ENCODE results near the gene CAND1.

Gene CAND1

DNA sequence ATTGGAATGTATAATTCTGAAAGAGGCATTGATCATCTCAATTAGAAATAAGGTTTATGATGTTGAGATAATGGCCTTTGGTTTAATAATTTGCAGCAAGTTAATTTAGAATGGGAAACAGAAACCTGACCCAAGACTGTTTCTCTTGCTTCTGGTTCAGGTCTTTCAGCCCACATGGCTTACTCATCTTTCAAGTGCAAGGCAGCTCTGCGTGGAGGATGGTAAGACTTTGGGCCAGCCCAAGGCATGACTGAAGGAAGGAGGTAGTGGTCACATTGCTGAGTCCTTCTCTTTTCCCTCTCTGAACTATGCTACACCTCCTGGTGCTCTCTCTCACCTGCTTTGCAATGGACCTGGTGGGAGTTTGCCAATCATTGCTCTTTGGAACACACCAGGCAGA, 98.7 kb downstream of the CAND1 start:
- DNase-seq (ENCODE audit: insufficient read length) (no peak), FAIRE-seq (no peak)
- no peak for TF ChIP-seq POLR2A (IDR thresholded peaks at IDR 0.05; ENCODE audit: low read depth, low read length)
- no peak for TF ChIP-seq POLR2AphosphoS5 (IDR thresholded peaks at IDR 0.05; ENCODE audit: low read depth, low read length)
- no peak for TF ChIP-seq TAF1 (IDR thresholded peaks at IDR 0.05; ENCODE audit: borderline replicate concordance, low read depth, low read length)

Data from GM12892 (cell line).